ENCODE data around the gene ARF3.

ARF3 gene

DNA sequence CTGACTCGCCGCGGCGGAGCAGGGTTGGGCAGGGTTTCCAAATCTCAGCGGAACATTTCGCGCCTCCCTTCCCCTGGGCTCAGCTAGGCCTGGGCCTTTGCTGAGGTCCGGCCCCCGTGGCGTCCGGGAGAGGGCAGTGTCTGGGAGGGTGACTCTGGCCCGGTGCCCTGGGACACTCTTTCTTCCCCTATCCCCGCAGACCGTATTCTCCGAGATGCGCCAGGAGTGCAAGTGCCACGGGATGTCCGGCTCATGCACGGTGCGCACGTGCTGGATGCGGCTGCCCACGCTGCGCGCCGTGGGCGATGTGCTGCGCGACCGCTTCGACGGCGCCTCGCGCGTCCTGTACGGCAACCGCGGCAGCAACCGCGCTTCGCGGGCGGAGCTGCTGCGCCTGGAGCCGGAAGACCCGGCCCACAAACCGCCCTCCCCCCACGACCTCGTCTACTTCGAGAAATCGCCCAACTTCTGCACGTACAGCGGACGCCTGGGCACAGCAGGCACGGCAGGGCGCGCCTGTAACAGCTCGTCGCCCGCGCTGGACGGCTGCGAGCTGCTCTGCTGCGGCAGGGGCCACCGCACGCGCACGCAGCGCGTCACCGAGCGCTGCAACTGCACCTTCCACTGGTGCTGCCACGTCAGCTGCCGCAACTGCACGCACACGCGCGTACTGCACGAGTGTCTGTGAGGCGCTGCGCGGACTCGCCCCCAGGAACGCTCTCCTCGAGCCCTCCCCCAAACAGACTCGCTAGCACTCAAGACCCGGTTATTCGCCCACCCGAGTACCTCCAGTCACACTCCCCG is 23.9 kb upstream of the ARF3 start:
- no peak for DNase-seq

DNA sequence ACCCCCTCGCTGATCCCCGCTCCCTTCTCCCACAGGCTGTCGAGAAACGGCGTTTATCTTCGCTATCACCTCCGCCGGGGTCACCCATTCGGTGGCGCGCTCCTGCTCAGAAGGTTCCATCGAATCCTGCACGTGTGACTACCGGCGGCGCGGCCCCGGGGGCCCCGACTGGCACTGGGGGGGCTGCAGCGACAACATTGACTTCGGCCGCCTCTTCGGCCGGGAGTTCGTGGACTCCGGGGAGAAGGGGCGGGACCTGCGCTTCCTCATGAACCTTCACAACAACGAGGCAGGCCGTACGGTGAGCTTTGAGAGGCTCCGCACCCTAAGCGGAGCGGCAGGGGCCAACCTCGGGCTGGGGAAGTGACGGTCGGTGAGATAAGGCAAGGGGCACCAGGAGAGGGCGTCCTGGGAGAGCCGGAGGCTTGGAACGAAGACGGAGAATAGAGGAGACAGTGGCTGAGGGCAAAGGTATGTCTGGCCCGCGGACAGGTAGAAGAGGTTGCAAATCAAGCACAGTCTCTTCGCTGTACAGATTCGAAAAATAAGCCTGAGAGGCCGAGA is 23.2 kb upstream of the ARF3 start:
- DNase-seq, result no peak

DNA sequence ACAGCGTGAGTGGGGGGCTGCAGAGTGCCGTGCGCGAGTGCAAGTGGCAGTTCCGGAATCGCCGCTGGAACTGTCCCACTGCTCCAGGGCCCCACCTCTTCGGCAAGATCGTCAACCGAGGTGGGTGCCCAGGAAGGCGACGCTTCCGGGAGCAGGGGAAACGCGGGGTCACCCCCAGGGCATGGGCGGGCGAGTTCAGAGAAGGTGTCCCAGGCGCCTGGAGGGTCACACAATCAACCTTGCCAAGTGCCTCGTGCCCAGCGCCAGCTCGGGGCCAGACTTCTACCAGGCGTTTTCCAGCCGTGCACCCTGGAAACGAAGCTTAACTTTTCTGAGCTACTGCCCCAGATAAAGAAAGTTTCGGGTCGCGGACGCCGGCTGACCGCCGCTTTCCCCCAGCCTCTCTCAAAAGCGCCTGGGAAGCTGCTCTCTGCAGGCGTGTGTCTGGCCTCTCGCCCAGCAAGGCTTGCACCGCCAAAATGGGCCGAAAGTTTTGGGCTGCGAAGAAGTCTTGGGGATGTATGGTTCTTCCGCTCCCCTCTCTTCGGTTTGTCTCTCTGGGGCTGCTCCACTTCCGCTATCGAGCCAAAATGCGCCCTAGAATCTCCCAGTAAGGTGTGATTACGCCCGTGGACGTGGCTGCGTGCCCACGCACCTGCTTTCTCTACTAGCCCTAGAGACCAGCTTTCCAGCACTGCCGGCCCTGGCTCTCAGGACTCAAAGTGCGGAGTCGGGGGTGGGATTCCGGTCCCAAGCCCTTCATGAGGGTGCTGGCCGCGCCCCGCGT is 22.5 kb upstream of the ARF3 start:
- no peak for DNase-seq

DNA sequence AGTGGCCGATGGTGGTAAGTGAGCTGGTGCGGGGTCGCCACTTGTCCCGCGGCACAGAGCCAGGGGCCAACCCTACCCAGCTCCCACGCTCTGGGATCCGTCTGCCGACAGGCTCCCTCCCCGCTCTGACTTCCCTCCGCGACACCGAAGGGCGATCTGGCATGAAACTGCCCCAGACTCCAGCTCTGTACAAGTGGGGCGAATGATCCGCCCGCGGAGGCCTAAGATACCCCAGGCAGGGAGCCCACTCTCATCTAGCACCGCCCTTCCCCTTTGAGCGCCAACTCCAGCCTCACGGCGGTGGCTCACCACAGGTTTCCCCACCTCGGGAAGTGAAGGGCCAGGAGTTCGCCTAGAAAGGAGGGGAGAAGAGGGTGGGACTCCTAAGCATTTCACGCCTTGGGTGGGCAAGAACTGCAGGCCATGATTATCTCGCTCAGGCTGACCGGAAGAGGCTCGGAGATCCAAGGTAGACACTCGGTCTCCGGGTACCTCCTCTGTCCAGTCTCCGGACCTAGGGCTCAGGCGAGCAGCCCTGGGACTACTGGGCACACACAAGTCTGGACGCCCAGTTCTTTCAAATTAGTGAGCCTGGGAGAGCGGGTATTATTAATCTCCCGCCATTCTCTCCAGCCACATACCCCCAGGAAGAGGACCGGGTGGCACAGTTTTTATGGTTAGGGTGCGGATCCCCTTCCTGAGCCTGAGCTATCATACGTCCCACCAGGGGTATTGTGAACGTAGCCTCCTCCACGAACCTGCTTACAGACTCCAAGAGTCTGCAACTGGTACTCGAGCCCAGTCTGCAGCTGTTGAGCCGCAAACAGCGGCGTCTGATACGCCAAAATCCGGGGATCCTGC is 21.7 kb upstream of the ARF3 start:
- no peak for DNase-seq

DNA sequence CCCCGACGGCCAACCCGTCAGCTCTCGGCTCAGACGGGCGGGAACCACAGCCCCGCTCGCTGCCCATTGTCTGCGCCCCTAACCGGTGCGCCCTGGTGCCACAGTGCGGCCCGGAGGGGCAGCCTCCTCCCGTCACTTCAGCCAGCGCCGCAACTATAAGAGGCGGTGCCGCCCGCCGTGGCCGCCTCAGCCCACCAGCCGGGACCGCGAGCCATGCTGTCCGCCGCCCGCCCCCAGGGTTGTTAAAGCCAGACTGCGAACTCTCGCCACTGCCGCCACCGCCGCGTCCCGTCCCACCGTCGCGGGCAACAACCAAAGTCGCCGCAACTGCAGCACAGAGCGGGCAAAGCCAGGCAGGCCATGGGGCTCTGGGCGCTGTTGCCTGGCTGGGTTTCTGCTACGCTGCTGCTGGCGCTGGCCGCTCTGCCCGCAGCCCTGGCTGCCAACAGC is 21.0 kb upstream of the ARF3 start, which contains the start of gene WNT1:
Gene WNT1, plus strand, starts transcription at position 32 of the 450 bp plus-strand sequence. Its CDS starts 329 bp downstream, at position 361.
- DNase-seq, result no peak

DNA sequence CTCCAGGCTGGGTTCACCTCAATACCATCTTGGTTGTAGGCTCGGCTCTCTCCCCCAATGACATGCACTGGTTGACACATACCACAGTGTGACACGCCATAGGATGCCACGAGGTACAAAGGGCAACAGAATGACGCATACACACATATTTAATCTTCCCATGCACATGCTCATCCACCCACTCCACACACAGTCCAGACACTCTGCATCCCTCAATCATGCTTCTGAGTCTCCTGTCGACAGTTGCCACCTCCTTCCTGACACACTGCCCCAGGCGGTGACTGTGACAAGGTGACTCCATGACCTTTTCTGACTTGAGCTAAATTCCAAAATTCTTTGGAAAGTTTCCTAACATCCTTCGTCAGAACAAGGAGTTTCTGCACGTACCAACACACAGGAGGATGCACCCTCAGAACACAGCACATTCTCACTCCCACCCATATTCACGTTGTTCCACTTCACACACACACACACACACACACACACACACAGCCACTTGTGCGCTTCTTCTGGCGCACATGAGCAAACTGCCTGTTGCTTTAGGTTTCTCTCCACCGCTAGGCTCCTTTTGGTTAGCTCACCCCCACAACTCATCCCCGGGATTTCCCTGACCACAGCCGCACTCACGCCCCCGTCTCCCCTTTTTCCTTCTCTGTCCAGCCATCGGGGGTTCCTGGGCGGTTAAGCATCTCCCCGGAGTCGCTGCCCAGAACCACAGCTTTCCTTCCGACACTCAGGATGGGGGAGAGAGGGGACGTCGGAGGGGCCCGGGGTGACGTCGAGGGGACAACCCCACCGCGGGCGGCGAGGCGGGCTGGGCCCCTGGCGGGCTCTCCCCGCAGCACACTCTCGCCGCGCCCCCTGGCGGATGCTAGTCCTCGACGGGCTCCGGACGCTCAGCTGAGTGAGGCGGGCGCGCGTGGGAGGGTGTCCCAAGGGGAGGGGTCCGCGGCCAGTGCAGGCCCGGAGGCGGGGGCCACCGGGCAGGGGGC is 20.3 kb upstream of the ARF3 start:
- peak; percentile 80 for DNase-seq

DNA sequence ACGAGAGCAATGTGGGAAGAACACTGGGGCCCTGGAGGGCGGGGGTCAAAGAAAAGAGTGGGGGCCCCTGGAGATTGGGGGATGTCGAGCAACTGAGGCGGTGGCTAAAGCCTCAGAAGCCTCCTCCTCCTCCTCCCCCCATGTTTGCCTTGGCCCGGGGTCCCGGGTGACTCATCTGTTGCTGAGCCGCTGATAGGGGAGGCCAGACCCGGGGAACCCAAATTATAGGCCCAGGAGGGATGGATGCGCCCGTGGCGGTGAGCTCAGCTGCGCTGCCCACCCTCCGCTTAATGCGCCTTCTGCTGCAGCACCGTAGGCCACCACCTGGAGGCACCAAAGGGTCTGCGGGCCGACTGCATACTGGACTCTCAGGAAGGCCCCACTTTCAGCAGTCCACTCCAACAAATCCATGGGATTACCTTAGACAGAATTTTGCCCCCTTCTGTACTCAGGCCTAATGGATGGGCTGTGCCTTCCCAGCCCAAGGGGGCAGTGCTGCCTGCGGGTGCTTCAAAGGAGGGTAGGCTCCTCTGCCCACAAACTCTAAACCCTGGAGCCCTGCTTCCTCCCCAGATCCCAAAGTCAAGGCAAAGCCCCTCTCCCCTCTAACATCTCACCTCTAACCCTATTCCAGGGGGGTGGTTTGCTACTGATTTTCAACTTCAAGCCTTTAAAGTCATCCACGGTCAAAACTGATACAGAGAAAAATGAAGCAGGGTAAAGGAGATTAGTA is 16.8 kb upstream of the ARF3 start:
- DNase-seq, result peak; percentile 47

DNA sequence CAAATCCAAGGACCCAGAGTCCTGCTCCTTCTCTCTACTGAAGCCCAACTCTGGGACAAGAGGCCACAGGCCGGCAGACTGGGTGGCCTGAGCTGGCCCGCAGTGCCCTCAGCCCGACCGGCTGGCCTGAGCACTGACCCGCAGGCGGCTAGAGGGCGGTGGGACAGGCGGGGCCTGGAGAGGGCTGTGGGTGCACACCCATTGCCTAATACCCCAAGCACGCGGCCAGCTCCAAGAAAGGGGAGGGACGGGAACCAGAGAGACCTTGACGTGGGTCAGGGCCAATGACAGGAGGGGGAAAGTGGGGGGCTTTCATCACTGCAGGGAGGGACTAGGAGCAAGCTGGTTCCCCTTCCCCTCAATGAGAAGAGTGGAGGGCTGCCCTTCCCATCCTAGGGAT is 16.2 kb upstream of the ARF3 start:
- peak; percentile 48 for DNase-seq

DNA sequence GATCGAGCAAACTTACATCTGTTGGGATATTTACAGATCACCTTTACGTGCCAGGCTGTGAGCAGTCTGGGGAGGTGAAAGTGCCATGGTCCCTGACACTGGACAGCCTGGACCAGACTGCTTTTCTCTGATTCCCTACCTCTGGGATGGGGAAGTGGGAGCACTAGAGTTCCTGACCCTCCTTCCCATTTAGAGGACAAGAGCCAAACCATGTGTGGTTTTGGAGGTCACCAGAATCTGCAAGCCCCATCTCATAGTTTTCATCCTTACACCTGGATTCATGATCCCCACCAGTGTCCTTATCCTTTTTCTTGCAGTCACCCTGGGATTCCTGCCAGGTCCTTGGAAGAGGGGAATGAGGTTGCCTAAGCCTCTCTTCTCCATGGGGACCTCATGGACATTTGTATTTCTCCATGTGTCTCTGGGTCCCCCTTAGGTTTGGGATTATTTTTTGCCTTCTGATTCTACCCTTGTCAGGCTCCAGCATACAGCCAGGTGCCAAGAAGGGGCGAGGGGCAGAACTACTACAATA is 15.7 kb upstream of the ARF3 start:
- DNase-seq, result no peak

DNA sequence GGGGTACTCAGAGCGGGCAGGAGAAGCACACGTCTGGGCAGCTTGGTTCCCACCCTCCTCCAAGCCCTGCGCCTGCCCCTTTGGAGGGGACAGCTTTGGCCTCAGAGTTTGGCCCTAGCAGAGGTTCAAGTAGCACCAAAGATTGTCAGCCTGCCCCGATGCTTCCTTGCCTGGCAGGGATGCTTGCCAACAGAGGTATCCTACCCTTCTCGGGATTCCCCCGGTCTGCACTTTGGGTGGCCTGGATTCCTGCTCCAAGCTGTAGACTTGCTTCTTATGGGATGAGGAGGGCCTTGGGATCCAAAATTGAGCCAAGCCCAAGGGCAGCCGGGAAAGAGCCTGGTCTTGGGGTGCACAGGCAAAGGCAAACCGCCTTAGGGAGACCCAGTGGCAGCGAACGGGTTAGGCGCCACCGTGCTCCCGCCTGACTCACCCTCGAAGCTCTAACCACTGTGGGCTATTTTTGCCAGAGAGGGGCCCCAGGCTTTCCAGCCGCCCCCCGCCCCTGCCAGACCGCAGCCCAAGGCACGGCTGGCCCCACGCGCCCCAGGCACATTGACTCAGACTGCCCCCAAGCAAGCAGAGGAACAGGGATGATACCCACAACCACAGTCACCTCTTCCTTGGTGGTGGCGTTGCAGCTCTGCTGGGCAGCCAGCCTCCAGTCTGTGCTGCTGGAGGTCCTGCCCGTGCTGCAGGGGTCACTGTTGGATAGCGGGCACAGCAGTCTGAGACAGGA is 15.1 kb upstream of the ARF3 start:
- peak; percentile 85 for DNase-seq

DNA sequence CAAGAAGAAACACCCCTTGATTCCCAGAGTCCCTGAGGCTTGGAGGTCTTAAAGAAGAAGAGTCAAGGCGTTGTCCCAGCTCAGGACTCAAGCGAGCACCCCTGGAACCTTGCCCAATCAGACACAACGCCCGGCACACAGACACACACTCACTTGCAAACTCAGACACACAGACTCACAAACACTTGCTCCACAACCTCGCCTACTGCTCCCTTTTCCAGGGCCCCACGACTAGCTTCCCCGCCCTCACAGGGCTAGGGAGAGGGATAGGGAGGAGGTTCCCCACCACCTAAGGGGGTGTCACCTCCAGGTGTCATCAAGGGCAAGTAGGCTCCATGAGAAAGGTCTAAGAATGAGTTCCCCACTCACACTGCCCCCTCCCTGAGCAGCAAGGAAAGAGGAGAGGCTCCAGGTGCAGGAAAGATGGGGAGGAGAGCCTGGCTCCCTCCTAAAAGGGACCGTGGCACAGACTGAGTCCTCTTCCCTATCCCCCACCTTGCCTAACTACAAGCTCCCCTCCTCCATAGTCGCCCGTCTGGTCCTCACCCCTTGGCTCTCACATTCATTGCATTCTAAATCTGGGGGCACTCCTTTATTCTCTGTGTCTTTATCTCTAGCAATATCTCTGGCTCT is 13.5 kb upstream of the ARF3 start:
- no peak for DNase-seq

DNA sequence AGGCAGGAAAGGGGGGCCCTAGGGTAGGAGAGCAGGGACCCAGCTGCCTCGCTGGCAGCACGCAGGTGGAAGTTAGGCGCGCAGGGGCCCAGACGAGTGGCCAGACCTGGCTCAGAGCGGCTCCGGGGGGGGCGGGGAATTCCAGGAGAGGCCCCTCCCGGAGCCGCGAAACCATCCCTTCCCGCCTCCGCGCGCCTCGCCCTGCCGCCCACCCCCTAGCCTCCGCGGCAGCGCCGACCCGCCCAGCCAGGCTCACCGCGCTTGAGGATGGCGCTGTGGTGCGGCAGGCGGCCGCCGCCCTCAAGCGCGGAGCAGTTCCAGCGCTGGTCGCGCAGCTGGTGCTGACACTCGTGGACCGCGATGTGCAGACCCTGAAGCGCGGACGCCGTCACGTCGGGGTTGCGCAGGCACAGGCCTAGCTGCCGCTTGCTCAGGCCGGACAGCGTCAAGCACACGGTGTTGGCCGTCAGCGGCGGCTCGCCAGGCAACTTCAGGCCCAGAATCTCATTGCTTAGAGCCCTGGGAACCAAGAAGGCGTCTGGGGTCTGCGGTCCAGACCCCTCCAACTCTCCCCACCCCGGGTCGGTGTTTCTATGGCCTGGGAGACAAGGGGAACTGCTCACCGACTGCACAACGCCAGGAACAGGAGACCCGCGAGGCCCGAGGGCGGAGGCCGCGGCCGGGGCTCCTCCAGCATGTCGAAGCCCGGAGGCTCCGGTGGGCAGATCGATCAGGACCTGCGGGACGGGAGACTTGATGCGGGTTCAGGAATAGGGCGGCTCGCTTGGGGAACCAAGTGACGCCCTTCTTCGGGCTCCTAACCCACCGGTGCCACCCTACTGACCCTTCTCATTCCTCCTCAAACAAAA is 12.8 kb upstream of the ARF3 start:
- no peak for DNase-seq

DNA sequence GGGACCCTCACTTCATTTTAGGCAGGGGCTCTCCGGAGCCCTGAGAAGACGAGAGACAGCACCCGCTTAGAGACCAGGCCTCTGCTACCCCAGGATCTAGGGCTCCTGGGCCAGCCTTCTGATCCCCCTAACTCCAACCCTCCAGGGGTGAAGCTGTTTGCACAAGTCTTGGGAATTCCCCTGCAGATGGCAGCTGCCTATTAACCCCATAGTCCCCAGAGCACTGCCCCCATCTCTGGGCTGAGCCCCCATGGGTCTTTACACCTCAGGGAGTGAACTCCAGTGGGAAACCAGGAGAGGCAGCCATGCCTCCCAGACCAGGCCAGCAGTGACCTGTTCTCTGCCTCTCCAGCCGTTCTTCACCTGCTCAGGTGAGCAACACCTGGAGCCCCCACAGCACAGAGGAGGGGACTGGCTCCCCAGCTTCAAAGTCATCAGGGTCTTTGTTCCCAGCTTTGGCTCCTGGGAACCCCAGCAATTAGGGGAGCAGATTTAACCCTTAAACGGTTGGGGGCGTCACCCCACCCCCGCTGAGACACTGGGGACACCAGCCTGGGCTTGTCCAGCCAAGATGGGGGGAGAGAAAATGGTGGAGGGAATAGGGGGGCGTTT is 12.0 kb upstream of the ARF3 start:
- no peak for DNase-seq

DNA sequence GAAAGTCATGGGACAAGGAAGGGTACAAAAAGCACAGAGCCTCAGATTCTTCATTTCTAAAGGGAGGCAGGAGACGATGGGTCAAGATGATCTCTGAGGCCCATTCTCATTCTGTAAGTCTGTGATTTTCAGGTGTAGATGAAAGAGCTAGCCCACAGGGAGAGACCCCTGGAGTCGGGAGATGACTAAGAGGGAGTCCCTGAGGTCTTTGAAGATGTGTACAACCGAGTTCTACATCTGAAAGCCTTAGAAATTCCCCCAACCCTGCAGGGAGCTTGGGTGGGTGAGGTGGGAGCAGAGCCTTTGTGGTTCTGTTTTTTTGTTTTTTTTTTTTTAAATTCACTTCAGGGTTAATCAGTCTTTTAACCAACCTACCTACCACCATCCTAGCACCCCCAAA is 11.2 kb upstream of the ARF3 start:
- no peak for DNase-seq

DNA sequence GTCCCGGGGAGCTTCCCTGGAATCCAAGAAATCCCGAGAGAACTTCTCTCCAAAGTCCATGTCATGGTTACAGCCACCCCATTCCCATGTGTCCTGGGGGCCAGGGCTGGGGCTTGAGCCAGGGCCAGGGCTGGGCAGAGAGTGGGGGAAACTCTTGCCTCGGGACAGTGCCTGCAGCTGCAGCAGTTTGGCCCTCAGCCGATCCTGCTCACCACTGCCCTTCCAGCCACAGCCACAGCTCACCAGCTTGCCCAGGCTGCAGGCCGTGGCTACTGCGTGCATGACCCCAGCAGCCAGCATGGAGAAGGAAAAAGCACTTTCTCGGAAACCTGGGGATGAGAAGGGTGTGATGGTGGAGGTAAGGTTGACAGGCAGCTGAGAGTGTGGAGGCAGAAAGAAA is 10.7 kb upstream of the ARF3 start:
- no peak for DNase-seq

DNA sequence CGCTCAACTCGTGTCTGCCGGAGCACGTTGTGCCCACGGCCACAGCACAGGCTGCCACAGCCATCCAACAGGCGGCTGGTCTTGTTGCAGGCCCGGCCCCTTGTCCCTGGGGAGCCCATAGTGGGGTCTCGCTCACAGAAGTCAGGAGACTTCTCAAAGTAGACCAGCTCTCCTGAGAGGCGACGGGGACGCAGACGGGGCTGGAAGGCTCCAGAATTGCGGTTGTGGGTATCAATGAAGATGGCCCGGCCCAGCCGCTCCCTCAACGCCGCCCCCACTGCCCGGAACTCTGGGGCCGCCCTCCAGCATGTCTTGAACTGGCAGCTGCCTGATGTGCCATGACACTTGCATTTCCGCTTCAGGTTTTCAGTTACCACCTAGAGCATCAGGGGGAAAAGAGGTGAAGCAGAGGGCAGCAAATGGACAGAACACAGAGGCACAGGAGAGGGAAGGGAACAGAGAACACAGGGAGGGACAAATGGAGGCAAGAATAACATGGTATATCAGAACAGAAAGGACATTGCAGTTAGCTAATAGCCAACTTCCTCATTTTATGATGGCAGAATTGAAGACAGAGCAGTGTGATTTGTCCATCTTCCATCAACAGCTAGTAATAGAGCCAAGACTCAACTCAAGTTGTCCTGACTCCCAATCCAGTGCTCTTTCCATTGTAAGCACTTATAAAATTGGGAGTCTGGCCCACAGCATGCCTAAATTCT is 9.0 kb upstream of the ARF3 start:
- no peak for DNase-seq

DNA sequence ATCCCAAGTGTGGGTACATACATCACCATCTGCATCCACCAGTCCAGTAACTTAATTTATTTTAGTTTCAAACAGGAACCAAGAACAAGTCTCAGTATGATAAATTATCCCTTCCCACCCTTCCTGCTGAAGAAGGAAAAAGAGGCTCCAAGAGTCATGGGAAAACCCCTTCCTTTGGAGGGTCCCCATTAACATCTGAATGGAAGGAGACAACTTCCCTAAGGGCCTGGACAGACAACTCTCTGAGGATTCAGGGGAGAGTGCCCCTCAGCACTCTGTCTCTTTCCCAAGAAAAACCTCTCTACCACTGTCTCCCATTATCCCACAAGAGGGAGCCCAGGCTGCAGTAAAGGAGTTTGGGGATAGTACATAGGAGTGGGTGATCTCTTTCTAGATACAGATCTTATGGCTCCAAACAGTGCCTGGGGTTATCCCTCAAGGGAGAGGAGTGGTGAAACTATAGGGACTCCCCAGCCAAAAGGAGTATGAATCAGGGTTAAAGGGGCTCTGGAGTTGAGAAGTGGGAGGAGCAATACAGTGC is 8.1 kb upstream of the ARF3 start:
- DNase-seq, result peak; percentile 56

All from EL (cell line).